ENCODE results near the gene PHLDB2. TPM values are rescaled to one million over a fixed set of nuclear protein-coding genes. Genes with fewer than 3 reads are reported as not detected.

The PHLDB2 gene
- total RNA-seq, 2 experiments from 2014 or later = 1.2 to 2.4 TPM

GRCh38 chr3:111913163-111913763 lies 54.2 kb downstream of the PHLDB2 start:
- CTCF ChIA-PET = interaction anchor here (1.2 to 2.0 kb wide), 2 partner anchors 24 to 196 kb away, joined by 3 to 6 read pairs; no protein-coding TSS in a partner anchor
- no peaks in the 10 kb centered on the region for H3K36me3 Mint-ChIP-seq (ENCODE audit: low read depth)
- no peak overlapping the region for H3K27ac Mint-ChIP-seq
- no peak for DNase-seq
- intact Hi-C loops (cut with micrococcal nuclease) = no loop called here
- H3K4me1 Mint-ChIP-seq (ENCODE audit: low read depth) = no peaks in the 10 kb centered on the region
- TF ChIP-seq, protein P1, sequence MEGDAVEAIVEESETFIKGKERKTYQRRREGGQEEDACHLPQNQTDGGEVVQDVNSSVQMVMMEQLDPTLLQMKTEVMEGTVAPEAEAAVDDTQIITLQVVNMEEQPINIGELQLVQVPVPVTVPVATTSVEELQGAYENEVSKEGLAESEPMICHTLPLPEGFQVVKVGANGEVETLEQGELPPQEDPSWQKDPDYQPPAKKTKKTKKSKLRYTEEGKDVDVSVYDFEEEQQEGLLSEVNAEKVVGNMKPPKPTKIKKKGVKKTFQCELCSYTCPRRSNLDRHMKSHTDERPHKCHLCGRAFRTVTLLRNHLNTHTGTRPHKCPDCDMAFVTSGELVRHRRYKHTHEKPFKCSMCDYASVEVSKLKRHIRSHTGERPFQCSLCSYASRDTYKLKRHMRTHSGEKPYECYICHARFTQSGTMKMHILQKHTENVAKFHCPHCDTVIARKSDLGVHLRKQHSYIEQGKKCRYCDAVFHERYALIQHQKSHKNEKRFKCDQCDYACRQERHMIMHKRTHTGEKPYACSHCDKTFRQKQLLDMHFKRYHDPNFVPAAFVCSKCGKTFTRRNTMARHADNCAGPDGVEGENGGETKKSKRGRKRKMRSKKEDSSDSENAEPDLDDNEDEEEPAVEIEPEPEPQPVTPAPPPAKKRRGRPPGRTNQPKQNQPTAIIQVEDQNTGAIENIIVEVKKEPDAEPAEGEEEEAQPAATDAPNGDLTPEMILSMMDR (IDR thresholded peaks at IDR 0.05) = no peak
- ATAC-seq = no peak
- no peaks in the 10 kb centered on the region for H3K9me3 Mint-ChIP-seq
- no peak overlapping the region for H3K4me3 Mint-ChIP-seq
- POLR2A ChIA-PET = no interaction called here
- H3K27me3 Mint-ChIP-seq = no peaks in the 10 kb centered on the region

DNA sequence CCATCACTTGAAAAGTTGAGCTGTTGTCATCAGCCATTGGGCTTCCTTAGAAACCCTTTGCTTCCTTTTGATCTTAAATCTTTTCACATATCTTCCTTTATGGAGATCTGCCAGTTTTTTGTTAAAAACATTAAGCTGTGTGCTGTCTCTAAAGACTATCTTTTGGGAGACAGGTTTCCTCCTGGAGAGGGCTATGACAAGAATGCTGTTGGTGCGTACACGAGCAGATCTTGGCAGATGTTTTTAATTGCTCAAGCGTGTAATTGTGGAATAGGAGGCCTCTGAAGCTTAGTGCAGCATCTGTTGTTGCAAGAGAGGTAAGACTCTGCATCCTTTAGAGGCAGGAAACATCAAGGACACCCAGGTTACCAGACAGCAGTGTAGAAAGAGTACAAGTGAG lies 56.8 kb downstream of the PHLDB2 start:
- TF ChIP-seq, protein P1 (IDR thresholded peaks at IDR 0.05) = no peak
- intact Hi-C loops (cut with micrococcal nuclease) = no loop called here
- no peaks in the 10 kb centered on the region for H3K27me3 Mint-ChIP-seq
- POLR2A ChIA-PET = interaction anchor here (0.8 kb wide), 1 partner anchor 18 kb away, joined by 3 read pairs; no protein-coding TSS in a partner anchor
- no peak for DNase-seq
- CTCF ChIA-PET = no interaction called here
- no peaks in the 10 kb centered on the region for H3K9me3 Mint-ChIP-seq
- no peak for ATAC-seq
- no peaks in the 10 kb centered on the region for H3K4me1 Mint-ChIP-seq (ENCODE audit: low read depth)
- no peak overlapping the region for H3K4me3 Mint-ChIP-seq
- H3K36me3 Mint-ChIP-seq (ENCODE audit: low read depth) = no peaks in the 10 kb centered on the region
- H3K27ac Mint-ChIP-seq = no peak overlapping the region

DNA sequence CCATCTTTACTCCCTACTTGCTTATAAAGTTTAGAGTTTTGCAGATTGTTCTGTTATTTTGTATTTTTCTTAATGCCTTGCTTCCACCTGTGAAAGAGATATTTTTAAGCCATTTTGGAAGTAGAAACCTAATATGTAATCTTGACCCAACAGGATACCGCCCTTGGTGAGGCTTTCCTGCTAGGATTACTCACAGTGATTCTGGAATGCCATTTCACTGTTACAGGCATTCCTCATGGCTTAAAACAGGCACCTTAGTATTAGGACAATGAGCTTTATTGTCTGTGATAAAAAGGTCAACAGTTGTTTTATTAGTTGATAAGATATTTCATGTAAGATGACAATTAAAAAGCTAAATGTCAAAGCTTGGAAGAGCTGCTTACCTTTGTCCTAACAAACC lies 58.2 kb downstream of the PHLDB2 start:
- ChIA-PET POLR2A (no interaction called here), CTCF (interaction anchor here (0.7 kb wide), 2 partner anchors 17 to 140 kb away, joined by 3 read pairs; no protein-coding TSS in a partner anchor)
- H3K4me3 Mint-ChIP-seq = no peak overlapping the region
- no peak overlapping the region for H3K27ac Mint-ChIP-seq
- no peaks in the 10 kb centered on the region for H3K36me3 Mint-ChIP-seq (ENCODE audit: low read depth)
- H3K4me1 Mint-ChIP-seq (ENCODE audit: low read depth) = no peaks in the 10 kb centered on the region
- ATAC-seq = no peak
- H3K27me3 Mint-ChIP-seq = no peaks in the 10 kb centered on the region
- no peaks in the 10 kb centered on the region for H3K9me3 Mint-ChIP-seq
- intact Hi-C loops (cut with micrococcal nuclease) = no loop called here
- TF ChIP-seq, protein P1 (IDR thresholded peaks at IDR 0.05) = no peak
- DNase-seq = no peak

- no peaks in the 10 kb centered on the region for H3K9me3 Mint-ChIP-seq
- POLR2A ChIA-PET = no interaction called here
- H3K36me3 Mint-ChIP-seq (ENCODE audit: low read depth) = no peaks in the 10 kb centered on the region
- H3K27me3 Mint-ChIP-seq = no peaks in the 10 kb centered on the region
- no peak for ATAC-seq
- CTCF ChIA-PET = interaction anchor here (1.6 kb wide), 1 partner anchor 94 kb away, joined by 4 read pairs; no protein-coding TSS in a partner anchor
- intact Hi-C loops (cut with micrococcal nuclease) = no loop called here
- no peaks in the 10 kb centered on the region for H3K4me1 Mint-ChIP-seq (ENCODE audit: low read depth)
- no peak overlapping the region for H3K27ac Mint-ChIP-seq
- TF ChIP-seq, protein P1 (IDR thresholded peaks at IDR 0.05) = no peak
- DNase-seq = no peak
- no peak overlapping the region for H3K4me3 Mint-ChIP-seq
Observed at GRCh38 chr3:111919370-111920065, 60.5 kb downstream of the PHLDB2 start.

DNA sequence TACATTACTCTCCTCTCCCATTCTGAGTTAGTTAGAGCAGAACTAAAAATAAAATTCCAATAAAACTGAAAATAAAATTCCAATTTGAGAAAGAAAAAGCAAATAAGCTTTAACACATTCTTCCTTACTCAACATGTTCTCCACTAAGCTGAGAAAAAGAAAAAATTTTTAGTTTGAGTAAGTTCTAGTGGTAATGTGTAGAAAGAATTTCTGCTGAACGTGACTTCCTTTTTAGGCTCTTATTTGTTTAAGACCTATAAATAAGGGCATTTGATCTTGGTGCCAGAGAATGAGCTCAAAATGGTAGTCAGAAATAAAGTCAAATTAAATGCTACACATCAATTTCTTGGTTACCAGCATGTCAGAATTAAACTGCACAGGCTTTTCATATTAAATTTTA lies 62.1 kb downstream of the PHLDB2 start:
- no peak overlapping the region for H3K4me3 Mint-ChIP-seq
- intact Hi-C loops (cut with micrococcal nuclease) = no loop called here
- no peak overlapping the region for H3K27ac Mint-ChIP-seq
- CTCF ChIA-PET = interaction anchor here (0.9 to 1.6 kb wide), 4 partner anchors 16 to 204 kb away, joined by 3 to 5 read pairs (median 4); no protein-coding TSS in a partner anchor
- no peaks in the 10 kb centered on the region for H3K27me3 Mint-ChIP-seq
- TF ChIP-seq, protein P1 (IDR thresholded peaks at IDR 0.05) = no peak
- H3K36me3 Mint-ChIP-seq (ENCODE audit: low read depth) = no peaks in the 10 kb centered on the region
- DNase-seq (no peak), ATAC-seq (no peak)
- POLR2A ChIA-PET = no interaction called here
- H3K4me1 Mint-ChIP-seq (ENCODE audit: low read depth) = no peaks in the 10 kb centered on the region
- H3K9me3 Mint-ChIP-seq = no peaks in the 10 kb centered on the region

Measured in activated CD8-positive, alpha-beta T cell treated with anti-CD3 and anti-CD28 coated beads for 36 hours (primary cell).